MM.1S (cell line): ENCODE results near the gene ARPC5L.

Experiments
- DNase-seq: peaks from one replicate; pipeline ENCODE4 v3.0.0-alpha.2; 2015
- H2AFZ ChIP-seq: fragments of 300-600 bp; sonication (generic); 2 replicates; pipeline ENCODE4 v1.6.0; 2016; ENCODE audit warnings: antibody characterized with exemption, low read length
- H3F3A ChIP-seq: fragments of 300-600 bp; sonication (generic); 2 replicates; pipeline ENCODE4 v1.6.1; 2016; ENCODE audit warnings: mild to moderate bottlenecking, antibody characterized with exemption, low read length, moderate library complexity, mixed read lengths; ENCODE audit not compliant: insufficient read depth
- H3K27ac ChIP-seq: fragments of 300-600 bp; sonication (generic); 2 replicates; pipeline ENCODE4 v1.5.1; 2016; ENCODE audit warnings: mild to moderate bottlenecking, low read length
- H3K27me3 ChIP-seq: fragments of 300-600 bp; sonication (generic); replicated peaks from 2 replicates; pipeline ENCODE4 v1.6.0; 2016; ENCODE audit warnings: low read length; ENCODE audit not compliant: insufficient read depth
- H3K36me3 ChIP-seq: fragments of 300-600 bp; sonication (generic); replicated peaks from 2 replicates; pipeline ENCODE4 v1.6.1; 2016; ENCODE audit warnings: mild to moderate bottlenecking, low read length, mixed read lengths; ENCODE audit not compliant: insufficient read depth
- H3K4me1 ChIP-seq: fragments of 300-600 bp; sonication (generic); 2 replicates; pipeline ENCODE4 v1.6.1; 2016; ENCODE audit warnings: low read length, mixed read lengths
- H3K4me2 ChIP-seq: fragments of 300-600 bp; sonication (generic); 2 replicates; pipeline ENCODE4 v1.6.0; 2016; ENCODE audit warnings: low read depth, low read length
- H3K4me3 ChIP-seq: fragments of 300-600 bp; sonication (generic); 2 replicates; pipeline ENCODE4 v1.5.1; 2016; ENCODE audit warnings: low read length, mixed read lengths
- H3K79me2 ChIP-seq: fragments of 300-600 bp; sonication (generic); 2 replicates; pipeline ENCODE4 v1.6.1; 2016; ENCODE audit warnings: mixed run types, low read length, mixed read lengths
- H3K9ac ChIP-seq: fragments of 300-600 bp; sonication (generic); 2 replicates; pipeline ENCODE4 v1.6.1; 2016; ENCODE audit warnings: low read length, mixed read lengths
- H3K9me2 ChIP-seq: fragments of 300-600 bp; sonication (generic); replicated peaks from 2 replicates; pipeline ENCODE4 v1.6.1; 2016; ENCODE audit warnings: mild to moderate bottlenecking, low read length, mixed read lengths; ENCODE audit not compliant: insufficient read depth
- H3K9me3 ChIP-seq: fragments of 300-600 bp; sonication (generic); replicated peaks from 2 replicates; pipeline ENCODE4 v1.6.1; 2016; ENCODE audit warnings: mild to moderate bottlenecking, low read length, mixed read lengths; ENCODE audit not compliant: insufficient read depth
- H4K20me1 ChIP-seq: fragments of 300-600 bp; sonication (generic); 2 replicates; pipeline ENCODE4 v1.6.1; 2016; ENCODE audit warnings: mild to moderate bottlenecking, low read length, moderate library complexity, mixed read lengths; ENCODE audit not compliant: insufficient read depth
- EZH2 ChIP-seq: fragments of 300-600 bp; sonication (generic); optimal IDR thresholded peaks from 2 replicates; pipeline ENCODE3; 2017; ENCODE audit warnings: low read depth, mild to moderate bottlenecking, antibody characterized with exemption, low read length, mixed read lengths
- EZH2phosphoT487 ChIP-seq: fragments of 300-600 bp; sonication (generic); IDR thresholded peaks from 2 replicates; pipeline ENCODE4 v1.6.1; 2018; ENCODE audit warnings: antibody characterized with exemption, low read length
- TF ChIP-seq, protein P1 (sequence below): fragments of 300-600 bp; sonication (generic); IDR thresholded peaks from 2 replicates; pipeline ENCODE4 v1.5.1; 2016; ENCODE audit warnings: antibody characterized with exemption, low read length, mixed read lengths

The ARPC5L gene

DNA sequence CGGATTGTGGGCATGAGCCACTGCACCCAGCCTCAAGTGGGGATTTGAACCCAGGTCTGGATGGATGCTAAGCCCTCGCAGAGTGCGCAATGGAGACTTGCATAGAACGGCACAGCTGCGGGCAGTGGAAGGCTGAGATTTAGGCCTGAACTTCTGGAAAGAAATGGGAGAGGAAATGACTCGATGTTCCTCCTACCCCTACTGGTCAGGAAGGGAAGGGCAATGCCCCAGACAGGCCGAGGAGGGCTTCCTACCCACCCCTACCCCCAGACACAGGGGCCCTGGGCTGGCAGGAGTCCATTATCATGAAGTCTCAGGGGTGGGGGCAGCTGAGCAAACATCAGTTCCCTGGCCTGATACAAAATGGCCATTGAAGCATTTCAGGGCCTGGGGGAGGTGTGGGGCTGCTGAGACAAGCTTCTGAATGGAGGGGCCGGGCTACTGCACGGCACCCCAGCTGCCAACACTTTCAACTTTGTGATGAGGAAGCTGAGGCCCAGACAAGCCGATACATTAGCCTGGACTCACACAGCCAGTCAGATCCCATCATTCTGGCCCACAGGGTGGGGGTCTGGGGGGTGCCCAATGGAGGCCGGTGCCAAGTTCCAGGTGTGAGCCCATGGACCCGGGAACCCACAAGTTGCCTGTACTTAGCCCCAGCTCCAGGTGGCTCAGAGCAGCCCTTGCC lies 22.2 kb upstream of the ARPC5L start:
- no peak for DNase-seq
- Histone ChIP-seq H3K79me2 (no peaks in the 10 kb centered on the region), H3K36me3 (no peaks in the 10 kb centered on the region), H3K9ac (no peak overlapping the region), H3K9me3 (no peaks in the 10 kb centered on the region), H3K27ac (no peak overlapping the region), H3K4me2 (no peak overlapping the region), H3K27me3 (no peaks in the 10 kb centered on the region), H3K9me2 (no peaks in the 10 kb centered on the region), H2AFZ (no peak overlapping the region), H3K4me3 (no peak overlapping the region), H3K4me1 (no peaks in the 10 kb centered on the region), H4K20me1 (no peaks in the 10 kb centered on the region), H3F3A (no peaks in the 10 kb centered on the region)
- TF ChIP-seq EZH2phosphoT487: no peak
- TF ChIP-seq, protein P1, sequence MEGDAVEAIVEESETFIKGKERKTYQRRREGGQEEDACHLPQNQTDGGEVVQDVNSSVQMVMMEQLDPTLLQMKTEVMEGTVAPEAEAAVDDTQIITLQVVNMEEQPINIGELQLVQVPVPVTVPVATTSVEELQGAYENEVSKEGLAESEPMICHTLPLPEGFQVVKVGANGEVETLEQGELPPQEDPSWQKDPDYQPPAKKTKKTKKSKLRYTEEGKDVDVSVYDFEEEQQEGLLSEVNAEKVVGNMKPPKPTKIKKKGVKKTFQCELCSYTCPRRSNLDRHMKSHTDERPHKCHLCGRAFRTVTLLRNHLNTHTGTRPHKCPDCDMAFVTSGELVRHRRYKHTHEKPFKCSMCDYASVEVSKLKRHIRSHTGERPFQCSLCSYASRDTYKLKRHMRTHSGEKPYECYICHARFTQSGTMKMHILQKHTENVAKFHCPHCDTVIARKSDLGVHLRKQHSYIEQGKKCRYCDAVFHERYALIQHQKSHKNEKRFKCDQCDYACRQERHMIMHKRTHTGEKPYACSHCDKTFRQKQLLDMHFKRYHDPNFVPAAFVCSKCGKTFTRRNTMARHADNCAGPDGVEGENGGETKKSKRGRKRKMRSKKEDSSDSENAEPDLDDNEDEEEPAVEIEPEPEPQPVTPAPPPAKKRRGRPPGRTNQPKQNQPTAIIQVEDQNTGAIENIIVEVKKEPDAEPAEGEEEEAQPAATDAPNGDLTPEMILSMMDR: peak; percentile 25; the same call in 1 of the 2 replicates
- TF ChIP-seq EZH2: no peak

DNA sequence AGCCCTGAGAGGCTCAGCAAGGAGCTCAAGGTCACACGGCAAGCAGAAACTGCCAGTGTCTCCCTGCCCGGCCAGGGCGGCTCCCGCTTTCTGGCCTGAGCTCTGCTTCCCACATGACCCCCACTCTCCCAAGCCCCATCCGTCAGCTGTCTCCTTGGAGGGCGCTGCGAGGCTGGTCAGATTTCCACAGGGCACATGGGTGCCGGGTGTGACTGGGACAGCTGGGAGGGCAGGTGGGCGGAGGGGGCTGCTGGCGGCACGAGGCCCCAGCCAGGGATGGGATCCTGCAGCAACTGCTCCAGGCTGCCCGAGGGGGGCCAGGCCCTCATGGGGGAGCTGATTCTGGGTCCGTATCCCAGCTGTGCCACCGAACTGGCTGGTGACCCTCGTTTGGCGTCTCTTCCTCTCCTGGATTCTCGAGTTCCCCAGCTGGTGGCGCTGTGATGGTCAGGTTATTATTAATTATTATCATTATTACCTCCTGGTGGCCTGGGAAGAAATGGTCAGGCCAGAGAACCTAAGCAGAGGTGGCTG lies 21.6 kb upstream of the ARPC5L start:
- no peaks in the 10 kb centered on the region for H4K20me1 ChIP-seq
- no peaks in the 10 kb centered on the region for H3K36me3 ChIP-seq
- no peak overlapping the region for H3K4me2 ChIP-seq
- no peak overlapping the region for H3K4me3 ChIP-seq
- no peaks in the 10 kb centered on the region for H3K9me2 ChIP-seq
- no peak overlapping the region for H2AFZ ChIP-seq
- no peaks in the 10 kb centered on the region for H3K4me1 ChIP-seq
- H3F3A ChIP-seq: no peaks in the 10 kb centered on the region
- no peak overlapping the region for H3K9ac ChIP-seq
- no peak for DNase-seq
- no peaks in the 10 kb centered on the region for H3K79me2 ChIP-seq
- no peaks in the 10 kb centered on the region for H3K9me3 ChIP-seq
- TF ChIP-seq, protein P1: peak; percentile 48
- TF ChIP-seq EZH2phosphoT487: no peak
- H3K27me3 ChIP-seq: no peaks in the 10 kb centered on the region
- no peak overlapping the region for H3K27ac ChIP-seq

DNA sequence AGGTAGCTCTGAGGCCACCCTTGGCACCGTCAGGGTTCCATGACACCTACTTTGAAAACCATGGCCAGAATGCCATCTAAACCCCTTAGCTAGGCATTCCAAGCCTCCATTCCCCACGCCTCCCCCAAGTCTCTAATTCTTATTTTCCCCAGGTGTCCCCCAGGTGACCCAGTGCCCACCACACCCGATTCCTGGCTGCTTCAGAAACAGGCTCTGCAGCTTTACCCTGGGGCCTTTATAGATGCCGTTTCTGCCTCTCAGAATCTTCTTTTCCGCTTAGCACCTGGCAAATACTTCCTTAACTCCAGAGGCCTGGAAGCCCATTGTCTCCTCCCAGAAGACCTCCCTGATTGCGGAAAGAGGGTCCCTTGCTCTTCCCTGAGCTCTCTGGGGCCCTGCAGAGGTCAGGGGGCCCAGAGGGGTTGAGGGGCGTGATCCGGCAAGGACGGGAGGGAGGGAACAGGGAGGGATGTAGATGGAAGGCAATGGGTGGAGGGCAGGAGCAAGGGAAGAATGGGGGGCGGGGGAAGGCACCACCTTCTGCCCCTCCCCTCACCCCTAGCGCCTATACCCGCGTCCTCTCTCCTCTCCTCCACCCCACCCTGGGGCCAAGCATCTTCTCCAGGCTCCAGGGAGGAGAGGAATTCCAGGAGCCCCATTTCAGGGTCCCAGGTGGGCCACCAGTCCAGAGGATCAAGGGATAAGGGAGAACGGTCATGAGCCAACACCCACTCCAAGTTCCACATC lies 20.7 kb upstream of the ARPC5L start:
- TF ChIP-seq, protein P1: no peak
- TF ChIP-seq EZH2 (no peak), EZH2phosphoT487 (no peak)
- Histone ChIP-seq H3K4me1 (no peaks in the 10 kb centered on the region), H2AFZ (no peak overlapping the region), H3K9me2 (no peaks in the 10 kb centered on the region), H3K9me3 (no peaks in the 10 kb centered on the region), H3K4me3 (no peak overlapping the region), H3K27ac (no peak overlapping the region), H3F3A (no peaks in the 10 kb centered on the region), H3K9ac (no peak overlapping the region), H3K27me3 (no peaks in the 10 kb centered on the region), H3K4me2 (no peak overlapping the region), H4K20me1 (no peaks in the 10 kb centered on the region), H3K79me2 (no peaks in the 10 kb centered on the region), H3K36me3 (no peaks in the 10 kb centered on the region)
- DNase-seq: no peak
